Measurements from ENCODE around the gene TOLLIP.
"Not testable (repeated sequence)": the region's sequence is repeated elsewhere in the genome, so short reads cannot be mapped to it uniquely, and the experiment has no call there.

The TOLLIP gene

GRCh38 chr11:1260023-1260501, 49.4 kb downstream of the TOLLIP start:
- DNase-seq, result no peak

- no peak for DNase-seq
These were observed 49.9 kb downstream of the TOLLIP start for GRCh38 chr11:1259561-1259960.

GRCh38 chr11:1259076-1259461, 50.4 kb downstream of the TOLLIP start:
- no peak for DNase-seq

GRCh38 chr11:1258401-1259075, 50.9 kb downstream of the TOLLIP start:
- DNase-seq, result no peak

GRCh38 chr11:1257916-1258315, 51.5 kb downstream of the TOLLIP start:
- no peak for DNase-seq

GRCh38 chr11:1257366-1257765, 52.1 kb downstream of the TOLLIP start:
- no peak for DNase-seq

- DNase-seq, result no peak
These were observed 53.0 kb downstream of the TOLLIP start for GRCh38 chr11:1256257-1257045.

- no peak for DNase-seq
These were observed 54.3 kb downstream of the TOLLIP start for GRCh38 chr11:1255151-1255550.

- DNase-seq, result no peak
These were observed 54.7 kb downstream of the TOLLIP start for GRCh38 chr11:1254733-1255132.

GRCh38 chr11:1254086-1254648, 55.3 kb downstream of the TOLLIP start:
- DNase-seq, result no peak

- no peak for DNase-seq
These were observed 56.3 kb downstream of the TOLLIP start for GRCh38 chr11:1253103-1253485.

GRCh38 chr11:1252371-1253102, 56.9 kb downstream of the TOLLIP start:
- DNase-seq, result no peak

GRCh38 chr11:1251236-1251770, 58.1 kb downstream of the TOLLIP start:
- DNase-seq, result no peak

- not testable (repeated sequence) for DNase-seq
These were observed 59.0 kb downstream of the TOLLIP start for GRCh38 chr11:1250411-1250810.

- DNase-seq, result not testable (repeated sequence)
These were observed 60.5 kb downstream of the TOLLIP start for GRCh38 chr11:1248951-1249350.

GRCh38 chr11:1247026-1247425, 62.4 kb downstream of the TOLLIP start:
- not testable (repeated sequence) for DNase-seq

- not testable (repeated sequence) for DNase-seq
These were observed 63.1 kb downstream of the TOLLIP start for GRCh38 chr11:1246301-1246700.

GRCh38 chr11:1245717-1246116, 63.7 kb downstream of the TOLLIP start:
- not testable (repeated sequence) for DNase-seq

GRCh38 chr11:1244557-1244956, 64.9 kb downstream of the TOLLIP start:
- DNase-seq, result not testable (repeated sequence)

GRCh38 chr11:1243521-1243920, 65.9 kb downstream of the TOLLIP start:
- DNase-seq, result not testable (repeated sequence)

- not testable (repeated sequence) for DNase-seq
These were observed 66.7 kb downstream of the TOLLIP start for GRCh38 chr11:1242751-1243150.

GRCh38 chr11:1242289-1242688, 67.1 kb downstream of the TOLLIP start:
- no peak for DNase-seq

GRCh38 chr11:1241706-1242105, 67.7 kb downstream of the TOLLIP start:
- no peak for DNase-seq
